C4-2B (cell line): ENCODE measurements around the gene DPYSL3.

Source experiments
- H3K27ac ChIP-seq: fragments of 450-650 bp; 2 replicates; pipeline ENCODE4 v1.5.1; 2017
- CTCF ChIP-seq: fragments of 450-650 bp; conservative IDR thresholded peaks from 2 replicates; pipeline ENCODE4 v1.5.1; 2017; ENCODE audit warnings: mild to moderate bottlenecking
- ZFX ChIP-seq: fragments of 450-650 bp; IDR thresholded peaks from 2 replicates; pipeline ENCODE4 v1.6.1; 2017

The DPYSL3 gene

DNA sequence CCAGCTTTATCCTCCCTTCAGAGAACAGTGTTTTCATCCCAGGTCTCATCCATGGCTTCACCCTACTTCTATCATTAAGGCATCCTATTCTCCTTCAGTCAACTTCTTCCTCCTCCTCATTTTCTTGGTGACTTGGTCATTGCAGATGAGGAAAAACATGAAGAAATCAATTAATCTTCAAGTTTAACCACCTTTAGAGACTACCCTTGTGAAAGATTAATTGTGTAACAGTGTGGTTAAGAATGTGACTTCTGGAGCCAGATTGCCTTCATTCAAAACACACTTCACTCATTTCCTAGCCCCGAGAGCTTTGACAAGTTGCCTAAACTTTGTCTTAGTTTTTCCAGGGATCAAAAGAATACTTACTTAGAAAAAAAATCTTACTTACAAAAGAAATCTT lies 165.0 kb downstream of the DPYSL3 start:
- H3K27ac ChIP-seq: no peak overlapping the region
- no peak for TF ChIP-seq CTCF
- no peak for TF ChIP-seq ZFX

DNA sequence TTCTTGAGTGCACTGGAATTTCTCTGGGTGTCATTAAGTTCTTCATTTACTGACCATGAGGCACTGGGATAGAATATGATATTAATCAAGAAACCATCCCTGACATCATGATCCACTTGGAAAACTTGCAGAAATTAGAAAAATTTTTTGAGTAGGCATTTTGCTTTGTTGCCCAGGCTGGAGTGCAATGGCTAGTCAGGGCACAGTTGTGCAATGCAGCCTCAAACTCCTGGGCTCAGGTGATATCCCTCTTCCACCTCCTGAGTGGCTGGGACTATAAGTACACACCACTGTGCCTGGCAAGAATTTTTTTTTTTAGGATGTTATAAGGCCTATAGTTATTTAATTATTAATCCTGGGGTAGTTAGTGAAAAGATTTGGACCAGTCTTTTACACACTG lies 168.5 kb downstream of the DPYSL3 start:
- H3K27ac ChIP-seq: no peak overlapping the region
- TF ChIP-seq ZFX: no peak

DNA sequence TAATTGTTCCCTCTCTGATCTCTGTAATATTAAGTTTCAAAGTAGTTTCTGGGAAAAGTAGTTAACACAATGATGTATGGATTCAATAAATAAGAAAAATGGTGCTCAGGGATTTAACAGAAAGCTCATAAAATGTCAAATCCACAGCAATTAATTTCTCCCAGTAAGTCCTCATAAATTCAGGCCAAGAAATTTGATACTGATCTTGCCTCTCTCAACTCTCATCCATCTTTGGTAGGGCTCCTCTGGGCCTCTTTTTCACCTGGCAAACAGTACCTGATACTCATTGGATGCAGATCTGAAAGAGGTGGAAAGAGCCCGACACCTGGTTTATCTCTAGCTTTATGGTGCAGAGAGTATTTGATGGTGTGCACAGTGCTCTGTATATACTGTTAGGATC lies 168.9 kb downstream of the DPYSL3 start:
- no peak overlapping the region for H3K27ac ChIP-seq
- TF ChIP-seq ZFX (no peak), CTCF (no peak)
